Stimulated activated CD4-positive, alpha-beta T cell treated with anti-CD3 and anti-CD28 coated beads, Interleukin-1b, Interleukin-23, amount 100 ng/mL, for 4 hours (primary cell): ENCODE data around the gene BCORL1.

ENCODE experiments used
- DNase-seq, 2 donors: peaks; one replicate each; pipeline ENCODE4 v3.0.0-alpha.2; 2020; ENCODE audit warnings: low read depth in 2 of 2

BCORL1 gene

DNA sequence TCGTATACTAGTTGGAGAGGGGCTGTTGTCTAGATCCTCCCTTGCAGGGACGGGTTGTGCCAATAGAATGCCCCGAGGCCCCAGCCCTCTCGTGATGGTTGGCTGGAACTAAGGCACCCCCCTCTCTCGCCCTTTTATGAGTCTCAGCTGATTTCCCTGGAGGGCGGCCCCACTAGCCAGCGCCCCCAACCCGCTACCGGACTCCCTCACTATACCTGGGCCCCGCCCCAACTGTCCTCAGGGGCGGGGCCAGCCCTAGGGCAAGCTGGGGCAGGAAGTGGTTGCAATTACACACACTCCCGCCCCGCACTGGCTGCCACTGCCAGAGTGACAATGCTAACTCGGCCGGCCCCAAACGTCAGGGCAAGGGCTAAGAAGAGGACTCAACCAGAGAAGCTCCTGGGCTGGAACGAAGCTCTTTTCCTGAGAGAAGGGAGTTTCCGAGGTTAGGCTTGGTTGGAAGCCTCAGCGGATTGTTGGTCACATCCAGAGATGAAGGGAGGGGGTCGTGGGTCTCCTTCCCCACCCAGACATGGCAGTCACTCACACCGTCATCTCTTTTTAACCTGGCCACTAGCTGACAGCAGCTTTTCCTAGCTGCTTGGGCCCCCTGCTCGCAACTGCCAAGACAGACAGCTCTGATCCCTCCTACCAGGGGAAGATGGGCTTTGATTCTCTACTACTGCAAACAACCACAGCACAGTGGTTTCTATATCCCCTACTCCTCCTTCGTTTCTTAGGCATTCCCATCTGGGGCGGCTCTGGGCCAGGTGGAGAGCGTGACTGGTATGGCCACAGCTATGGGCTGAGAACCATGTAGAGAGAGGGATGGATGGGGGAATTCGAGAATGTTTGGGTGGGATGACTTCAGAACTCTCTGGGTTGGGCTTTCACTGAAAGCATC, 21.0 kb upstream of the BCORL1 start:
- DNase-seq = no peak

DNA sequence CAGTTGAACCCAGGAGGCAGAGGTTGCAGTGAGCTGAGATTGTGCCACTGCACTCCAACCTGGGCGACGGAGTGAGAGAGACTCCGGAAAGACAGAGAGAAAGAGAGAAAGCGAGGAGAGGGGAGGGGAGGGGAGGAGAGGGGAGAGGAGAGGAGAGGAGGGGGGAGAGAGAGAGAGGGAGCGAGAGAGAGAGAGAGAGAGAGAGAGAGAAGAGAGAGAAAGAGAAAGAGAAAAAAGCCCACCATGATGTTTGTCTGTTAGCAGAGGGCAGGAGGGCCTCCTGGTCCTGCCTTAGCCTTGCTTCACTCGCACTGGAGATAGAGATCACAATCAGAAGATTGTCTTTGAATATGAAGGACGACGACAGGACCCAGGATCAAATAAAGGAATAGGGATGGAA, 18.7 kb upstream of the BCORL1 start:
- DNase-seq = no peak

DNA sequence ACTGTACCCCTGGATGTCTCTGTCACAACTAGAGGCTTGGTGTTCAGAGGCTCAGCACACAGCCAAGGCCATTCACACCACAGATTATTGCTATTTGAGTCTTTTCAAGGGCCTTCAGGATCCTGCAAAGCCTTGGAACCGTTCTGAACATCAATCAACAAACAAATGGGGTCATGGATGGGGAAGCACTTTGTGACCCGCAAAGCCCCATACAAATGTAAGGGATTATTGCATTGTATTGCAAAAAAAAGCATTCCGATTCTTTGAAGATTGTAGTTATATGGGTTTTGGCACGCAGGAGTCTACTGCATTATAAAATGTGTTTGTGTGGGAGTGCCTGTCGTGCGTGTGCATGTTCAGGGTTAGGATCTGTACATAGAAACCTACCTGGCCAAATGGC, 17.3 kb upstream of the BCORL1 start:
- no peak for DNase-seq

DNA sequence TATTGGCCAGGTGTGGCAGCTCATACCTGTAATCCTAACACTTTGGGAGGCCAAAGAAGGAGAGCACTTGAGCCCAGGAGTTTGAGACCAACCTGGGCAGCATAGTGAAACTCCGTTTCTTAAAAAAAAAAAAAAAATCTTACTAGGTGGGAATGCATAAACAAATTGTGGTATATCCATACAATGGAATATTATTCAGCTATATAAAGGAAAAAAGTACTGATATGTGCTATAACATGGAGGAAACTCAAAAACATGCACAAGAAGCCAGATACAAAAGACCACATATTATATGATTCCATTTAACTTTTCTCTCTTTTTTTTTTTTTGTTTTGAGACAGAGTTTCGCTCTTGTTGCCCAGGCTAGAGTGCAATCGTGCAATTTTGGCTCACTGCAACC, 13.5 kb upstream of the BCORL1 start:
- DNase-seq = no peak

DNA sequence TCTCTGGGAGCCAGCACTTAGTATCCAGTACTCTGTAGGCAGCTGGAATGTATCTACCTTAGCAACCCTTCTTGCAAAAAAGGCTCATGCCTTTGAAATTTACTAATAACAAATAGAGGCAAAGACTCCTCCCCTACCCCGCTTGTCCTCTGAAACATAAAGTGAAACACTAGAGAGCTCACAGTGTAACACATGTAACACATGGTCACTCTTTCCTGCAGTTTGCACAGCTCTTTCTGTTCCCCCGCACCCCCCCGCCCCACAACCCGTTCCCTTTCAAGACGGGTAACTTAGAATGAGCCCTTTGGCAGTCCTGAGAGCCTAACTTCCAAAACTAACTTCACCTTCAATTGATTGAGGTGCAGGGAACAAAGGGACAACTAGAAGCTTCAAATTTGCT, 6.0 kb upstream of the BCORL1 start:
- no peak for DNase-seq

DNA sequence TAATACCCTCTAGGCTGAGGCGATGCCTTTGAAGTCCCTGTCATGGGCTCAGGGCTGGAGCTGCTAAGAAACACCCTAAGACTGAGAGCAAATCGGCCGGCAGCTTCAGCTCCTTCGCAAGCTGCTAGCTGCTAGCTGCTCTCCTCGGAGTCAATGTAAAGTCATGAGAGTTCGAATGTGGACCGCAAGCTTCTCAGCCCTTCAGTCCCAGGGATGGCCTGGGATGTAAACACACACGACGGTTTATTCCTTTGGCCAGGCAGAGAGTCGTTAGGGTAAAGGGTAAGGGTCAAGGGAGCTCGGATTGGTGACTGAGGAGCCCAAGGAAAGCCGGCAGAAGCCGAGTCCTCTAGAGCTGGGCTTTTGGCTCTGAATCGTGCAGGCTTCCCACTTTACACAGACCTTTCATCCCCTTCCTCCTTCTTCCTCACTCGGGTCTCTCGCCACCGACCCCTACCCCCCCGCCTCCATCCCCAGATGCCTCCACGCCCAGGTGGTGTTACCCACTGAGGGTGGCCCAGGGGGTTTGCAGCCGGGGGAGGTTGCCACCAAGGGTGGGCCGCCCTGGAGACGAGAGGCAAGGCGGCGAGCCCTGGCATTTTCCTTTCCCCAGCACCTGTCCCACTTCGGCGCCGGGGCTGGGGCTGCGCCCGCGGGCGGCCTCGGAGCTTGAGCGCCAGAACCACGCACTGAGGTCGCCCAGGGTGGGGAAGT, 3.1 kb upstream of the BCORL1 start:
- no peak for DNase-seq

DNA sequence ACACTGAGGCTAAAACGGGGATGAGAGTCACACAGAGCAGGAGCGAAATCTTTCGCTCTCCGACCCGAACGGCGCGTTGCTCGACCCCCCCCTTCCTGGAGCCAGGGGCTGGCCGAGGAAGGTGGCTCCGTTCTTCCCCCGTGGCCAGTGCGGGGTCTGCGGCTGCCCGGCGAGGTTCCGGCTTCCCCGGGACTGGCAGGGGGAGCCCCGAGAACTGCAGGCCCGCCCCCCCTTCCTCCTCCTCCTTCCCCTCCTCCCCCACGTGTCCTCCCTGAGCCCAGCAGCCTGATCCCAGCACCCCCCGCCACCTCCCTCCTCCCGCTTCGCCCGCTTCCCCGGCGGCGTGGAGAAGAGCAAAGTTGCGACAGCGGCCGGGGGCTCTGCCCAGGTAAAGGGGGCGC, 2.4 kb upstream of the BCORL1 start:
- DNase-seq = peak in 1 of 2 donors; percentile 26

DNA sequence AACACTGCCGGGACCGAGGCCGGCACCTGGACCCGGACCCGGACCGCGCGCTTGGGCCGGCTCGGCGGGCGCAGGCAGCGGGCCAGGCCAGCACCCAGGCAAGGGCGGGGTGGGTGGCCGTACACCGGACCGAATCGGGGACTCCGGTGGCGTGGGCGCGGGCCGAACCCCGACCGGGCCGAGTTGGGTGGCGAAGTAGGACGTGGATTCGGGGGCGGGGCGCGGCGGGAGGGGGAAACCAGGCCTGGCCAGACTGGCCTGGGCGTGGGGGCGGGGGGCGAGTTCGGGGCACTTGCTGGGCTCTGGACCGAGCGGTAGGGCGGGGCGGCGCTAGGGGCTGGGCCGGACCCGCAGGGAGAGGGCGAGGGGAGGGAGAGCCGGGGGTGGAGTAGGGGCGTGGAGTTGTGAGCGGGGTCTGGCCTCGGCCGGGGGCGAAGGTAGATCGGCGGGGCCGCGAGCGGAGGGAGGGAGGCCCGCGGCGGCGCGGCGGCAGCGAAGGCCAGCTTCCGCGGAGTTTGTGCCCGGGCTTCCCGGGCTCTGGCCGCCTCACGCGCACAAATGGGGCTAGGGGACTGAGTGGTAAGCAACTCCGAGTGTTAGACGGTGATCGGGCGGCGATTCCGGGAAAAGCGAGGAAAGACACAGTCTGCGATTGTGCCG, 1.8 kb upstream of the BCORL1 start:
- no peak for DNase-seq

DNA sequence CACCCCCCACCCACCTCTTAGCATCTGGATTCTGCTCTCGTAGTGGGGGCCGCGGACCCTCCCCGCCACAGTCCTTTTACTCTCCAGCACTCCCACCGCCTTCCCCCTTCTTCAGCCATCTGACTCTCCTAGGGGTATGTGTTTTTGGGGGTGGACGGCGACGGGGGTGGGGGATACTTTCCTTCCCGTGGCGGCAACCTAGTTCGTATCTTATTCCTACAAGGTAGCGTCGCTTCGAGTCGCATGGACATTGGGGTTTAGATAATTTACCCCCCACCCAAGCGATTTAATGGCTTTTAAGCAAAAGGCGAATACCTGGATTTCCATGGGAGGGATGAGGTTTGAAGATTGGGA, 1.3 kb upstream of the BCORL1 start:
- no peak for DNase-seq

DNA sequence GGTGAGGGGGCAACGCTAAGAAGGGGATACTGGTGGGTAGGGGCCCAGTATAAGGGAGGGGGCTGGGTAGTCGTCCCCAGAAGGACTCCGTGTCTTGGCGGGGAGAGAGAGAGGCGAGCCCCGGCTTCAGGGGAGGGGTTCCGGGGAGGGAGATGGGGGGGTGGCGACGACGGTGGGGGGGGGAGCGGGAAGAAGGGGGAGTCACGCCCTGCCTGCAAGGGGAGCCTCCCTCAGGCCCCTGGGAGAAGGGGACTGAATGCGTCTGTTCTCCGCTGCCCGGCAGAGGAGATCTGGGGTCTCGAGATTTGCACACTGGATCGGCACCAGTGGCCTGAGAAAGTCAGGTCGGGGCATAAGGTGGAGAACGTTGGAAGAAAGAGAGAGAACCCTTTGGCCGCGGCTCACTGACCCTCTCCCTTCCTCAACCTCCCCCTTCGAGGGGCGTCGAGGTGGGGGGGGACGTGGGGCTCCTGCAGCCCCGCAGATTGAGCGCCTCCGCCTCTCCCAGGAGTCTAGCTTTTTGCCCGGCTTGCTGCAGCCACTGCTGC, 609 bp upstream of the BCORL1 start:
- DNase-seq = no peak

DNA sequence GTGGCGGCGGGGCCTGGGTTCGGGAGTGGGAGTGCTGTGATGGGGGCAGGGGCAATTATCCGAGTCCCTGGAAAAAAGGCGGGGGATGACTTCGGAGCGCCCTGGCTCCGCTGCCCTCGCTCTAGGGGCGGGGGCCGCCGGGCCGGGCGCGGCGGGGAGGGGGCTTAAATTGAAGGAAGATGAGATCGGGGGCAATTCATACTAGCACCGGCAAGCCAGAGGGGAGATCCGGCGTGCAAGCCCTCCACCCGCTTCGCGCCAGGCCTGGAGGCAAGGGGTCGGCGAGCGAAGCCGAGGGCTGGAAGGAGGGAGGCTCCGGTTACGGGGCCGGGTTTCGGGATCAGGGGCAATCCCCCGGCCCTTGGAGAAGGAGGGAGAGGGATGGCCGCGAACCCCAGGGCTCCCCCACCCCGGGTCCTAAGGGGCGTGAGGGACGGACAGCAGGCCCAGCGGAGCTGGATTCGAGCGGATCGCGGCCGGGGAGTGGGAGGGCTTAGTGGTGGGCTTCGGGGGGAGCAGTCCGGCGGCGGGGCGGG, 1.2 kb downstream of the BCORL1 start:
- no peak for DNase-seq

DNA sequence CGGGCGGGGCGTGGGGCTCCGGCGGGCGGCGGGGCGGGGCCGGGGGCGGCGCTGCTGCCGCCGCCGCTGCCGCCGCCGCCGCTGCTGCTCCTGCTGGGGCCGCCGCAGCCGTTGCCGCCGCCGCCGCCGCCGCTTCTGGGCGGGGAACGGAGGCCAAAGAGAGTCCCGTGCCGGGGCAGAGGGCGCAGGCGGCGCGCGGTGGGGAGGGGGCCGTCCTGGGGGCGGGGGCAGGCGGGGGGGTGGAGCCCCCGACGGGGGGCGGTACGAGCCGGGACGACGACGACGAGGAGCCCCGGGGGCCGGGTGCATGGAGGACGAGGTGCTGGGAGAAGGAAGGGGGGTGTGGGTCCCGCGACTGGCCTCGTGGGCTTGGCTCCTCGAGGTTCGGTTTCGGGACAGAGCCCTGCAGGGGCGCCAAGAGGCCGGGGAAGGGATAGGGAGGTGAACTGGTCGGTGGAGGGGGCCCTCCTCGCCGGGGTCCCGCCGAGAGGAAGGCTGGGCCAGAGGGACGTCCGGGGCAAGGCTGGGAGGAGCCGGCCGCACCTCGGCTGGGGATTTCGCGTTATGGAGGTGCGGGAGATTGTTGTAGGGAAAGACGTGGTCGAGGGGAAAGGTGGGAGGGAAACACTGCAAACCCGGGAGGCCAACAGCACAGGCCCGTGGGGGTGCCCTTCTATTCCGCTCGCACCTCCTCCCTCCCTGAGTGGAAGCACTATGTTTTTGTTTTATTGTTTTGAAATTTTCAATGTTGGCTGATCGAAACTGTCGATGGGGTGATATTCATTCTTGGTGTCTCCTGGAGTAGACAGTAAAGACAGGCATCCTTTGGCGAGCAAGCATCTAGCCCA, 1.9 kb downstream of the BCORL1 start:
- no peak for DNase-seq

DNA sequence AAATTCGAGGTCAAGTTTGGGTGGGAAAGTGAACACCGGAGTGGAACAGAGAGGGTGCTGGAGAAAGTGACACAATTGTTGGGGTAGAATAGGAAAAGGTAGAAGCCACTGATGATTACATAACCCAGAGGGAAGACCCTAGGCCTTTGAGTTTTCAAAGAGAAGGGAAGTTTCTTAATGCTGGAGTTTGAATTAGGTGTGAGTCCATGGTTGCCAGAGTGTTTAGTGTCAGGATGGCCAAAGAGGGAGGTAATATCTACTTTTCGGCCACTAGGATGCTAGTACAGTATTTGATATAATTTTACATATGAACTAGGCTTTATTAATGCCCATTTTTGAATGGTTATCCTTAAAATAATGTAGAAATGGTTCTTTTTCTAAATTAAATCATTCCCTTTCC, 5.4 kb downstream of the BCORL1 start:
- no peak for DNase-seq

DNA sequence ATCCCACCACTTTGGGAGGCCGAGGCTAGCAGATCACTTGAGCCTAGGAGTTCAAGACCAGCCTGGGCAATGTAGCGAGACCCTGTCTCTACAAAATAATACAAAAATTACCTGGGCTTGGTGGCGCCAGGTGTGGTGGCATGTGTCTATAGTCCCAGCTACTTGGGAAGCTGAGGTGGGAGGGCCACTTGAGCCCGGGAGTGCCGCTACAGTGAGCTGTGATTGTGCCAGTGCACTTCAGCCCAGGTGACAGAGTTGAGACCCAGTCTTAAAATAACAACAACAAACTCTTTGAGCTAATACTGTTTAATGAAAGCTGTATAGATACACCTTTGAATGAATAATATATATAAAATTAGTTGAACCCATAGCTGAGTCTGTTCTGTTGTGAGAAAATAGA, 9.7 kb downstream of the BCORL1 start:
- no peak for DNase-seq

DNA sequence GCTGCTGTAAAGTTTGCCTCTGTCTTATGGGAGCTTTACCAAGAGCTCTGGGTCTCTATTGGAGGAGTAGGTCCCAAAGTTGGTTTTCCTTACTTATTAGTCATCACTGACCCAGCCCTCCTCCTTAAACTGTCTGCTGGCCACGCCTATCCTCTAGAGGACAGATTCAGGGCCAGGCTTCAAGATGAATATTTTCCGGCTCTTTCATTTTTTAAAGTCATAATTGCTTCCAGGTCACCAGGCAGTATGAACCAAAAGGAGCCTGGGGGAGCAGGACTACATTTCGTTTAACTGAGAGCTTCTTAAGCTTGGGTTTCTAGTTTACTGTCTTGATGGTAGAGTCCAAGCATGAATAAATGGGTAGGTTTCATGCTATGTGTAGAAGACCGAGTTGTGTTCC, 13.7 kb downstream of the BCORL1 start:
- no peak for DNase-seq

DNA sequence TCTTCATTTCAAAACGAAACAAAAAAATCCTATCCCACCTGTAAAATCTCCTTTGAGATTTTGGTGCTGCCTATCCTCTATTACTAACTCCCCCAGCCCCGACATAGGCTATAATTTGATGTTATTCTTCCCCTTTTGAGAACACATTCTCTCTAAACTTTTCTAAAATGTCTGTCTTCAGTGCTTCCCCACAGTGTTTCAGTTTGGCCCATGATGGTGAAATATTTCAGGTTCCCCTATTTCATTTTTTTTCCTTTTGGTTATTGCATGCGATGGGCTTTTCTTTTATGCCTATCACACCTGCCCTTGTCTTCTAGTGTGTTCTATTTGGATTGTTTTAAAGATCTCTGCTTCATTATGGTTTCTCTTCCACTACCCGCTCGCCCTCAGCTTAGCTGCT, 14.7 kb downstream of the BCORL1 start:
- DNase-seq = no peak

DNA sequence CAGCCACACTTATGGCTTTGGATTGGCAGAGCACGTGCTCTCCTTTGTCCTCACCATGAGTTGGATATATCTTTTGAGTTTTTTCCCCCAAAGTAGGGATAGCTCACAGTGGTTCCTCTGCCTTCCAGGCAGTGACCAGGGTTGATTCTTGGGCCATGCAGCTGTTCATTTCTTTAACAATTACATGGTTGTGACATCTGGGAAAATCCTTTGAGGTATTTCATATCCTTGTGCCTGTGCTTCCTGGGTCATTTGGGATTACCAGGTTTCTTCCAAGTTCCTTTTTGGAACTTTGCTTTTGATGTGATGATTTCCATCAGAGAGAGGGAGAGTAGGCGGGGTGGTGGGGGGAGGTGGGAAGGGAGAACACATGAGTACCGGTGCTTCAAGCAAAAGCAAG, 15.6 kb downstream of the BCORL1 start:
- no peak for DNase-seq

DNA sequence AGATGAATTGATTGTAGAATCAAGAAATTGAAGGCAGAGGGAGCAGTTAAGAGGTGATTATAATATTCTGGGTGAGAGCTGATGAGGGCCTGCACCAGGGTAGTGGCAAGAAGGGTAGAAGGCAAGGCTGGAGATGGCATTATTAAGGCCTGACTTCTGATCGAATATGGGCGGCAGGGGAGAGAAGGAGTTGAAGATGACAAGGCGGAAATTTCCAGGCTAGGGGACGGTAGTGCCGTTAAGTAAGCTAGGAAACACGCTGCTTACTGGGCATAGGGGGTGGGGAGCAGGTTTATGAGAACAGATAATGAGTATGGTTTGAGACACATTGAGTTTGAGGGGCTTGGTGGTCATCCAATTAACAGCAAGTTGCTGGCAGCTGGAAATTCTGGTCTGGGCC, 19.5 kb downstream of the BCORL1 start:
- DNase-seq = no peak

DNA sequence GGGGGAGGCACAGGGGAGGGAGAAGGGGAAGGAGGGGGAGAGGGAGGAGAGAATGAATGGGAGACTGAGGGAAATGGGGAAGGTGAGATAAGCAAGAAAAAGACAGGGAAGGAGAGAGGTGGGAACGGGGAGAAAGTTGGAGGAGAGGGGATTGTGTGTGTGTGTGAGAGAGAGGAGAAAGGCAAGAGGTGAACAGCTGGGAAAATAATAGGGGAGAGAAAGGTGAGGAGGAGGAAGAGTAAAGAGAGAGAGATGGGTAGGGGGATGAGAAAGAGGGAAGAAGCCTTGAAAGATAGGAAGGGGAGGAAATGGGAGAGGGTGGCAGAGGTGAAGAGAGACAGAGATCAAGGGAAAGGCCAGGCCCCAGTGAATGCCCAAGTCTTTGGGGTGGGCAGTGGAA, 20.1 kb downstream of the BCORL1 start:
- no peak for DNase-seq

DNA sequence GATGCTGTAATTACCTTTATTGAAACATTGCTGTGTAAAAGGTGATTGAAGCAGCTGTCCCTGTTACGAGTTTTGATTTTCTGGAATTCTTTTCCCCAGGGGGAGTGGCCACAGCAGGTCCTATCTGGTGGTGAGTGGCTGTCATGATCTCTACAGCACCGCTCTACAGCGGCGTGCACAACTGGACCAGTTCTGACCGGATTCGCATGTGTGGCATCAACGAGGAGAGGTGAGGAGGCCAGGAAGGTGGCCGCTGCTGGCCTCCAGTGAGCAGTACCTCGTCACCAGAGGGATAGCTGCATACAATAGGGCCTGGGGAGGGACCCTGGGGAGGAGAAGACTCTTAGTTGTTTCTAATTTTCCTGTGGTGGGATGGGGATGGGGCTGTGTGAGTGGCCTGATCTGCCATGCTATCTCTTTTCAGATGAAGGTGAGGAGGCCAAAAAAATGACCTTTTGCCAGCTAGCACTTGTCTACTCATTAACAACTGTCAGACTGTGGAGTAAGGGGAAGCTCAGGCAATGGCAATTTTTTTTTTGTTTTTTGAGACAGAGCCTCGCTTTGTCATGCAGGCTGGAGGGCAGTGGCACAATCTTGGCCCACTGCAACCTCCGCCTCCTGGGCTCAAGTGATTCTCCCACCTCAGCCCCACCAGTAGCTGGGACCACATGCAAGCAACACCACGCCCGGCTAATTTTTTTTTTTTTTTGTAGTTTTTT, 22.8 kb downstream of the BCORL1 start:
- no peak for DNase-seq
